ENCODE data around the gene TBC1D32.

Gene TBC1D32

GRCh38 chr6:121247386-121247785, 86.9 kb downstream of the TBC1D32 start:
- TF ChIP-seq CTCF (IDR thresholded peaks at IDR 0.05; ENCODE audit: low read depth, low read length, missing control alignments) = no peak
- H3K4me3 ChIP-seq (ENCODE audit: low read depth, low read length) = no peak overlapping the region
- DNase-seq (ENCODE audit: low read depth) = no peak

GRCh38 chr6:121242386-121242785, 91.9 kb downstream of the TBC1D32 start:
- no peak for TF ChIP-seq CTCF (IDR thresholded peaks at IDR 0.05; ENCODE audit: low read depth, low read length, missing control alignments)
- DNase-seq (ENCODE audit: low read depth) = no peak
- H3K4me3 ChIP-seq (ENCODE audit: low read depth, low read length) = no peak overlapping the region

- no peak for DNase-seq (ENCODE audit: low read depth)
- TF ChIP-seq CTCF (IDR thresholded peaks at IDR 0.05; ENCODE audit: low read depth, low read length, missing control alignments) = no peak
- H3K4me3 ChIP-seq (ENCODE audit: low read depth, low read length) = no peak overlapping the region
Observed at GRCh38 chr6:121237859-121238258, 96.4 kb downstream of the TBC1D32 start.

GRCh38 chr6:121236984-121237383, 97.3 kb downstream of the TBC1D32 start:
- no peak for TF ChIP-seq CTCF (IDR thresholded peaks at IDR 0.05; ENCODE audit: low read depth, low read length, missing control alignments)
- H3K4me3 ChIP-seq (ENCODE audit: low read depth, low read length) = no peak overlapping the region
- DNase-seq (ENCODE audit: low read depth) = no peak

- no peak for DNase-seq (ENCODE audit: low read depth)
- no peak for TF ChIP-seq CTCF (IDR thresholded peaks at IDR 0.05; ENCODE audit: low read depth, low read length, missing control alignments)
- H3K4me3 ChIP-seq (ENCODE audit: low read depth, low read length) = no peak overlapping the region
Observed at GRCh38 chr6:121235386-121235785, 98.9 kb downstream of the TBC1D32 start.

- no peak overlapping the region for H3K4me3 ChIP-seq (ENCODE audit: low read depth, low read length)
- no peak for TF ChIP-seq CTCF (IDR thresholded peaks at IDR 0.05; ENCODE audit: low read depth, low read length, missing control alignments)
- DNase-seq (ENCODE audit: low read depth) = no peak
Observed at GRCh38 chr6:121223930-121224329, 110.3 kb downstream of the TBC1D32 start.

- H3K4me3 ChIP-seq (ENCODE audit: low read depth, low read length) = no peak overlapping the region
- no peak for DNase-seq (ENCODE audit: low read depth)
- TF ChIP-seq CTCF (IDR thresholded peaks at IDR 0.05; ENCODE audit: low read depth, low read length, missing control alignments) = no peak
Observed at GRCh38 chr6:121223212-121223611, 111.1 kb downstream of the TBC1D32 start.

Data from GM12864 (cell line).